ENCODE data around the gene NF1.
"Not testable (repeated sequence)": the region's sequence is repeated elsewhere in the genome, so short reads cannot be mapped to it uniquely, and the experiment has no call there.

The NF1 gene

GRCh38 chr17:31320791-31321190 lies 226.0 kb downstream of the NF1 start:
- DNase-seq (ENCODE audit: low read depth in 2 of 3, low spot score in 1 of 3) = no peak

- peak; percentile 58 to 68 (median 67) for DNase-seq (ENCODE audit: low read depth in 2 of 3, low spot score in 1 of 3)
These were observed 226.7 kb downstream of the NF1 start, which contains the start of gene EVI2A for GRCh38 chr17:31321481-31321880. TSS of gene EVI2A (minus strand) at chr17:31321622. CDS start at chr17:31319013, 2,609 bp downstream.

- DNase-seq (ENCODE audit: low read depth in 2 of 3, low spot score in 1 of 3) = no peak
These were observed 227.2 kb downstream of the NF1 start for GRCh38 chr17:31321966-31322365.

GRCh38 chr17:31323551-31323950 lies 228.8 kb downstream of the NF1 start:
- DNase-seq (ENCODE audit: low read depth in 2 of 3, low spot score in 1 of 3) = no peak

DNA sequence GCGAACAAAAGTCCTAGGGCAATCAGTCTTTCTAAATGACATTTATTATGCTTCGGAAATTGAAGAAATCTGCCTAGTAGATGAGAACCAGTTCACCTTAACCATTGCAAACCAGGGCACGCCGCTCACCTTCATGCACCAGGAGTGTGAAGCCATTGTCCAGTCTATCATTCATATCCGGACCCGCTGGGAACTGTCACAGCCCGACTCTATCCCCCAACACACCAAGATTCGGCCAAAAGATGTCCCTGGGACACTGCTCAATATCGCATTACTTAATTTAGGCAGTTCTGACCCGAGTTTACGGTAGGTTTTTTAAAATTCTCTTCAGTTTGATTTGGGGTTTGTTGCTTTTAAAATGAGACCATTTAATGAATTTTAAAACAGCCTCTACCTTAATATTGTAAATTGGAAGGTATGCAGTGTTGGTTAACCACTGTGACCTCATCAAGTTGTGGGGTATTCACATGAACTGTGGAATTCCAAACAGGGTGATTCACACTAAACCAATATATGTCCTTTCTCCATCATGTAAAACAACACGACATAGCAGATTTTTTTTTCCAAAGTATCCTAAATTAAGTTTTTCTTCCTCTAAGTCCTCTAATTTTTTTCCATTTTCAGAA lies 232.9 kb downstream of the NF1 start:
- DNase-seq (ENCODE audit: low read depth in 2 of 3, low spot score in 1 of 3) = no peak

DNA sequence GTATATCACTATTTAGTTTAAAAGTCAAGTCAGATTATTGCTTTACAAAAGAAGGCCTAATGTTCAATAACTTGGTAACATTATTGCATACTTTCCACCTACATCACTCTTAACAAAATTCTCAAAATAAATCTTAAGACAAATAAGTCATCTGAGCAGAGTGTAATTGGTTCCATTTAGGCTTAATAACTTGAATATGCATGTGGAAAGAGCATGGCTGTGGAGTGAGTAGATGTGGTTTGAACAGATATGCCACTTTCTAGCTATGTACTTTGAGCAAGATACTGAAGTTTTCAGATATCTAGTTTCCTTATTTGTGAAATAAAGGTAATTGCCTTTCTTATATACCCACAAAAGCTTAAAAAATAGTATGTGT lies 233.4 kb downstream of the NF1 start:
- DNase-seq (ENCODE audit: low read depth in 2 of 3, low spot score in 1 of 3) = no peak

GRCh38 chr17:31329221-31329620 lies 234.4 kb downstream of the NF1 start:
- no peak for DNase-seq (ENCODE audit: low read depth in 2 of 3, low spot score in 1 of 3)

- no peak for DNase-seq (ENCODE audit: low read depth in 2 of 3, low spot score in 1 of 3)
These were observed 245.3 kb downstream of the NF1 start for GRCh38 chr17:31339906-31340661.

GRCh38 chr17:31345191-31345747 lies 250.5 kb downstream of the NF1 start:
- DNase-seq (ENCODE audit: low read depth in 2 of 3, low spot score in 1 of 3) = not testable (repeated sequence)

DNA sequence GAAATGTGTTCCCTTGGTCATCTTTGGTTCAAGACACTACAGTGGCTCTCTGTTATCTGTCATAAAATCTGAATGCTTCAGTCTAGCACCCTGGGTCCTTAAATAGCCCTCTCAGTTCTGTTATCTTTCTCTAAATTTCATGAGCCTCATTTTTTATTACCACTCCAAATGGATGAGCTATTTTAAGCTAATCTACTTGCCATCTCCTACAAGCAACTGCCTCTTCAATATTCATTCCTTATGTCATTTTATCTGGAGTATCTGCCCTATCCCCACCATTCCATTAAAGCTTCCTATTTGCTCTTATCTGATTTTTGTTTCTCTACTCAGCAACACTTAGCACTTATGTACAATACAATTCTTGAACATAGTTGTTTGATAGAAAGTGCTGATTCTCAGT lies 254.7 kb downstream of the NF1 start:
- DNase-seq (ENCODE audit: low read depth in 2 of 3, low spot score in 1 of 3) = no peak

DNA sequence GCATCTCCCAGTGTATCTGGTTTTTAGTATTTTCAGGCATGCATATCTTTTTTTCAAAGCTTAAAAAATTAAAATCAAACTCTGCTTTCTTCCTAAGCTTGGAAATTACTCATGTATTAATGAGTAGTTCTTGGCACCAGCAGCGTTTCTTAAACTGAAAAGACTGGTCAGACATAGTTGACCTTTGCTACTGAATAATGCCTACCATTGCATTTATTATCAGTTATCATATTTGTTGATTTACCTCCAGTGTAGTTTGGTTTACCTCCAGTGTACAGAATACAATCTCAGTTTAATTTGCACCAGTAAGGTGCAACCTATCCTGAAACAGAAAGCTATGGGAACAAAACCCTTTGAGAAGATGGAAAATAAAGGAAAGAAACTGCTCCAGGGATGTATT lies 261.2 kb downstream of the NF1 start:
- no peak for DNase-seq (ENCODE audit: low read depth in 2 of 3, low spot score in 1 of 3)

- no peak for DNase-seq (ENCODE audit: low read depth in 2 of 3, low spot score in 1 of 3)
These were observed 262.3 kb downstream of the NF1 start for GRCh38 chr17:31357091-31357490.

- no peak for DNase-seq (ENCODE audit: low read depth in 2 of 3, low spot score in 1 of 3)
These were observed 263.1 kb downstream of the NF1 start for GRCh38 chr17:31357839-31358394.

DNA sequence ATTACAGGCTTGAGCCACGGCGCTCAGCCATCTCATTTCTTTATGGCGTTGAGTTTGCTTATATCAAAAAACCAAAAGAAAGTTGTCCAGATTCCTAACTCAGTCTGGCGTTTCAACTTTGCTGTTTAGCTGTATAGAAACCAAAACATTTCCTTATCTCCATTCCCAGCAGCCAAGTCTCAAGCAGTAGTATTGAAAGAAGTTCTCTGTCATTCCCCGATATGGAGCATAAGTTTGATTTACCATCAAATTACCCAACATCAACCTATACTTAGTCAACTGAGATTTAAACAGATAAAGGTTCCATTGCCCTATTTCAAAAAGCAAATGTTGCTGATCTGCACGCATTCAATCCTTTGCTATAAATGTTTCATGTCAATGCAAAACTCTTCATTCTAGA lies 269.2 kb downstream of the NF1 start:
- DNase-seq (ENCODE audit: low read depth in 2 of 3, low spot score in 1 of 3) = no peak

GRCh38 chr17:31366088-31366487 lies 271.3 kb downstream of the NF1 start:
- no peak for DNase-seq (ENCODE audit: low read depth in 2 of 3, low spot score in 1 of 3)

- DNase-seq (ENCODE audit: low read depth in 2 of 3, low spot score in 1 of 3) = no peak
These were observed 274.5 kb downstream of the NF1 start for GRCh38 chr17:31369266-31369665.

DNA sequence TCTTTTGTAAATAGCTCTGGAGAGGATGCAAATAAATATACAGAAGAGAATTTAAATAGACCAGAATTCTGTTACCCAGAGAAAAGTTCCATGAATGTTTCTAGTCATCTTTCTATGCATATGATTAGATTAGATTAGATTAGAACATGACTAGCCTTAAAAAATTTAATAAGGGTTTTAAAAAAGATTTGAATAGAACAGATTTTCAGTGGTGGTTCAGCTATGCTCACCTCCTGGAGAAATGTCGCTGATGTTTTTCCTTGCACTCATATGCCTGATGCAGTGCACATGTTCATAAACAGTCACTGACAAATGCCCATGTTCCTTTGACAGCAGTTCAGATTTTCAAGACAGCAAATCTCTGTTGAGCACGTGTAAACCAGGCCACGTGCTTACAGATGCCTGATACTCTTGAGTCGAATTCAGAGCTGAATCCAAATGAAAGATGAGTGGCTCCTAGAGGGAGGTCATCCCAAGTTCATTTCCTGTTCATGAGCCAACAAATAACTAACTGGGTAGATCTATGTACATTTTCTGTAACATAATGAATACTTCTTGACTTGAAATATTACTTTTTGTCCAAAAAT lies 276.8 kb downstream of the NF1 start:
- no peak for DNase-seq (ENCODE audit: low read depth in 2 of 3, low spot score in 1 of 3)

GRCh38 chr17:31373150-31374093 lies 278.6 kb downstream of the NF1 start:
- peak in 1 of 3 donors; percentile 49 for DNase-seq (ENCODE audit: low read depth in 2 of 3, low spot score in 1 of 3)

- DNase-seq (ENCODE audit: low read depth in 2 of 3, low spot score in 1 of 3) = no peak
These were observed 279.3 kb downstream of the NF1 start for GRCh38 chr17:31374094-31374447.

- no peak for DNase-seq (ENCODE audit: low read depth in 2 of 3, low spot score in 1 of 3)
These were observed 279.7 kb downstream of the NF1 start for GRCh38 chr17:31374503-31374902.

DNA sequence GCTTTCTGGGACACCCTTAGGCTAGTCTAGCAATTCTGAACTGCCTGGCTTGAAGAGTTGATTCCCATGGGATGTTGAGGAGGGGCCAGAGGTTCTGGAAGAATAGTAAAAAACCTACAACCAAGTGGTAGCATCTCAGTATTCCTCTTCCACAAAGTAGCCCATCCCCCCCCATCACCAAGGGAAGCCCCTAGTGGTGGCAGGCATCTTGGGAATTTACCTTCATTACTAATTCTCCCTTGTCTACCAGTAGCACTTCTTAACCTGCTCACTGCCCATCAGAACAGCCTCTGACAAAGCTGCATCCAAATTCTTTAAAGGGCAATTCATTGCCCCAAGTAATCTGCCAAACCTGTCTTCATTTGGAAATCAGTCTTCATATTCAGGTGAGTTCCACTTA lies 283.9 kb downstream of the NF1 start:
- DNase-seq (ENCODE audit: low read depth in 2 of 3, low spot score in 1 of 3) = no peak
